ENCODE data around the gene TSPAN9.

TSPAN9 gene

DNA sequence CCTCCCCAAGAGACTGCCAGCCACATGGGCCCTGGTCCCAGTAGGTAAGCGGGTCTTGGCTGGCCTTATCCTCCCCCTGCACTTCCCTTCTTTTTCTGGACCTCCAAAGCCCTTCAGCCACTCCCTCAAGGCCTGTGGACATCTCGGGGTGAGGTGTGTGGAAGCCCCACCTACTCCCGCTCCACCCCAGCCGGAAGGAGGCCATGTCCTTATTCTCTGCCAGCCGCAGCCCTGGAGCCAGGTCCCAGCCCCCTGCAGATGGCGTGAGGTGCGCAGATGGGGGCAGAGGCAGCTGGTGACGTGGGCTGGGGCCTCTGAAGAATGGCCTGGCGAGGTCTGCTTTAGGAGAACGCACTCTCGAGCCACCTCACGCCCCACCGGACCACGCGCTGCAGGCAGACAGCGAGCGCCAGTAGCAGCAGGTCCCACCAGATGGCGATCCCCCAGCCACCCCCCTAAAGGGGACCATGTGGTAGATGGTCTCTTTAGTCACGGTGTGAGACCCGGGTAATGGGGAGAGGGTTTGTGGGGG is 167.1 kb downstream of the TSPAN9 start:
- TF ChIP-seq, protein P1, sequence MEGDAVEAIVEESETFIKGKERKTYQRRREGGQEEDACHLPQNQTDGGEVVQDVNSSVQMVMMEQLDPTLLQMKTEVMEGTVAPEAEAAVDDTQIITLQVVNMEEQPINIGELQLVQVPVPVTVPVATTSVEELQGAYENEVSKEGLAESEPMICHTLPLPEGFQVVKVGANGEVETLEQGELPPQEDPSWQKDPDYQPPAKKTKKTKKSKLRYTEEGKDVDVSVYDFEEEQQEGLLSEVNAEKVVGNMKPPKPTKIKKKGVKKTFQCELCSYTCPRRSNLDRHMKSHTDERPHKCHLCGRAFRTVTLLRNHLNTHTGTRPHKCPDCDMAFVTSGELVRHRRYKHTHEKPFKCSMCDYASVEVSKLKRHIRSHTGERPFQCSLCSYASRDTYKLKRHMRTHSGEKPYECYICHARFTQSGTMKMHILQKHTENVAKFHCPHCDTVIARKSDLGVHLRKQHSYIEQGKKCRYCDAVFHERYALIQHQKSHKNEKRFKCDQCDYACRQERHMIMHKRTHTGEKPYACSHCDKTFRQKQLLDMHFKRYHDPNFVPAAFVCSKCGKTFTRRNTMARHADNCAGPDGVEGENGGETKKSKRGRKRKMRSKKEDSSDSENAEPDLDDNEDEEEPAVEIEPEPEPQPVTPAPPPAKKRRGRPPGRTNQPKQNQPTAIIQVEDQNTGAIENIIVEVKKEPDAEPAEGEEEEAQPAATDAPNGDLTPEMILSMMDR (IDR thresholded peaks at IDR 0.05; ENCODE audit: extremely low read depth, missing control alignments), result no peak
- no peak for DNase-seq (ENCODE audit: low spot score)

DNA sequence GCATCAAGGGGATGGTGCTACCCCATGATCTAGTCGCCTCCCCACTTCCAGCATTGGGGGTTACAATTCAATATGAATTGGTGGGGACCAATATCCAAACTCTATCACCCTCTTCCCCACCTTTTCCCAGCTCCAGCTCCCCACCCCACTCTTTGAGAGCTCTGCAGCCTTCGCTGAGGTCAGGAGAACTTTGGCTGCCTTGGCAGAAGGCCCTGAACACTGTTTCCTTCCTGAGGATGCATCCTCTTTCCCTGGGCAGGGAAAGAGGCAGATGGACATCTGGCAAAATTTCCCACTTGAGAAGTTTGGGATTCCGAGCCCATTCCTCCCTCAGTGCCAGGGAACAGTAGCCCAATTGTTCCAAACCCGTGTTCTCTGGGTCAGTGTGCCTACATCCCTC is 169.1 kb downstream of the TSPAN9 start:
- TF ChIP-seq, protein P1 (IDR thresholded peaks at IDR 0.05; ENCODE audit: extremely low read depth, missing control alignments), result no peak
- DNase-seq (ENCODE audit: low spot score), result no peak

DNA sequence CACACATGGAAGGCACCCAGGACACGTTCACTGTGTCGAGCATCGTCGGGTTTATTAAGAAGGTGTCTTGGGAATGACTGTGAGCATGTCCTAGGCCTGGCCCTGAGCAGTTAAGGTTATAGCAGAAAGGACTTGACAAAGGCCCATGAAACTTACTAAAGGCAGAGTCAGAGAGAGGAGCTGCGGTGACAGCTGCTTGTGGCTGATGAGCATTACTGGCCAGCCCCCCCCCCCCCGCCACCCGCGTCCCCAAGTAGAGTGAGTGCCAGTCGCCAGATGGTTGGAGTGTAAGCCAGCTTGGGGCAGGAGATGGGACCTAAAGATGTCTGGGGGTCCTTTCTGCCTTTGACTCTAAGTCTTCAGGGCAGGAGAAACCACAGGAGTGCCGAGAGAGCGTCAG is 169.9 kb downstream of the TSPAN9 start:
- TF ChIP-seq, protein P1 (IDR thresholded peaks at IDR 0.05; ENCODE audit: extremely low read depth, missing control alignments), result no peak

DNA sequence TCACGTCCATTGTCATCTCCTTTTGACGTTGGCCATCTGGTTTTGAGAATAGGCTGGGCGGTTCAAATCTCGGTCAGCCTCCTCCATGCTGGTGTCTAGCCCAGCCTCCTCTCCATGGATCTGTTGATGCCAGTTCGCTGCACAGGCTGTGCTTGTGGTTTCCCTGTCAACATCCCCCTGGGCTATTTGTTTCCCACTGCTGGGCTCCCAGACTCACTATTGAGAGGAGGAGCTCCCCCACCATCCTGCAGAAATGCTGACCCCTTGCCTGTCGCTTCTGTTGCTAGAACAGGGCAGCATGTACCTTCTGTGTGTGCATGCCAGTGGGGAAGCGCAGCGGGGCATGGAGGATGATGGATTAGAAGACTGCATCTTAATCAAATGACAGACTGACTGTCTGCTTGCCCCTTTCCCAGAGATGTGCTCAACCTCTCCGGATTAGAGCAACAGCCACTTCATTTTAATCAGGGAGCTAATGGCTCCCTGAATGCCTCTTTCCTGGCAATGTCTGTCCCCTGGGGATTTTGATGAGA is 170.5 kb downstream of the TSPAN9 start:
- TF ChIP-seq, protein P1 (IDR thresholded peaks at IDR 0.05; ENCODE audit: extremely low read depth, missing control alignments), result no peak
- DNase-seq (ENCODE audit: low spot score), result no peak

More for the DNA sequence above, 169.9 kb downstream of the TSPAN9 start:
- DNase-seq (ENCODE audit: low spot score), result no peak

DNA sequence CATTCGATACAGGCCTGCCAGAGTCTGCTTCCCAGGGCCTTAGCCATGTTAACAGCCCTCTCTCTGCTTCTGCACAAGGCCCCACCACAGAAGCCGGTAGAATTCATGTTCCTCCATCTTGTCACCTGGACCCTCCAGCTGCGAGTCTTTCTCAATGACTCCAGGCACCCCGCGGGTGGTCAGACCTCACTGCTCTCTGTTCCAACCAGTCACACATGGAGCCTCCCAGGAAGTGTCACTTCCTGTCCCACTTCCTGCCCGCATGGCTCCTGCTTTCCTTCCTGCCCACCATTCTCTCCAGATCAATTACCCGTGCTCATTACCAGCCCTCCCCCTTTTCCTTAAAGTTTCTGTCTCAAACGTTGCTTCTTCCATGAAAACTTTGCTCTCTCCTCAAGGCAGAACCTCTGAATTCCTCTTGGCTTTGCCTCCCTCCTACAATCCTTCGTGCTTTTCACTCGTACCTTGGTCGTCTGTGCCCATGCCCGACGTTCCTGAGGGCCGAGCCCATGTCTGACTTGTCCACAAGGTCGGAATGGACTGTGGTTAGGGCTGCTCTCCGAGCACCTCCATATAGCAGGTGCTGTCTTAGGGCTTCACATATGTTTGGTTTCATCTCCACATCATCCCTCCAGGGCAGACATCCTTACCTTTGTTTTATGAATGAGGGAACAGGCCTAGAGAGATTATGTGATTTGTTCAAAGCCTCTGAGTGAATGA is 172.1 kb downstream of the TSPAN9 start:
- TF ChIP-seq, protein P1 (IDR thresholded peaks at IDR 0.05; ENCODE audit: extremely low read depth, missing control alignments), result no peak

DNA sequence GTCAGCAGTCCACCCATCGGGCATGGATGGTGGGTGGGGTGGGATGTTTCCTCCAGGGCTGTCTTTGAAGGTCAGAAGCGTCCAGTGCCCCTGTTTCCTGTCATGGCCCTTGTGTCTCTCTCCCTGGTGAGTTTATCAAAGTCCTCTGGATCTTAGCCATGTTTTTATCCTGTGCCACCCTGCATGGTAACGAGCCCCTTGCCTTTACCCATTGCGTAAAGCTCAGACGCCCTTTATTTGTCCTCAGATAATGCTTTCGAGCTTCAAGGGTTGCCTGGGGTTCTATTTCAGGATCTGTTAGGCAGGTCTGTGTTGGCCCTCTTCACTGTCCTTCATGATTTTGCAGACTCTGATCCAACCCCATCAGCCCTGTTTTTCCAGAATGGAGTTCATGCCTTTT is 172.9 kb downstream of the TSPAN9 start:
- TF ChIP-seq, protein P1 (IDR thresholded peaks at IDR 0.05; ENCODE audit: extremely low read depth, missing control alignments), result no peak
- no peak for DNase-seq (ENCODE audit: low spot score)

More for the DNA sequence above, 172.1 kb downstream of the TSPAN9 start:
- DNase-seq (ENCODE audit: low spot score), result no peak

DNA sequence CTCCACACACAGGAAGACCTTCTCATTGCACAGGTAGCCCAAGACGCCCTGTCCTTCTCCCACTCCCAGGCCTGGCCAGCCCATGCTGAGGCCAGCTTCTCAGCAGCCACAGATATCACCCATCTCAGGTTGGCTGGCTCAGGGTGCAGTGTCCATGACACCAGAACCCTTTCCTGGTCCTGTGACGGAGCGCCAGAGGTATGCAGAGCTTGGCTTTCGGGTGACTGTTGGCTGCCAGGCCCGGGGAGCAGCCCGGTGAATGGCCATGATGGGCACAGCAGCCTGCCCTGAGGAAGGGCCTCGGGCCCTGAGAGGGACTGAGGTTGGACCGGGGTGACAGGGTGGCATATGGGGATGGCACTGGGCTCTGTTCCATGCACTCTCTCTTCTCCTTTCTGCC is 173.4 kb downstream of the TSPAN9 start:
- TF ChIP-seq, protein P1 (IDR thresholded peaks at IDR 0.05; ENCODE audit: extremely low read depth, missing control alignments), result no peak
- no peak for DNase-seq (ENCODE audit: low spot score)

Measured in GM20000 (cell line).